Measurements from ENCODE around the gene GPD2. TPM values are rescaled to one million over a fixed set of nuclear protein-coding genes. Genes with fewer than 3 reads are reported as not detected.

Gene GPD2
- polyA plus RNA-seq, 1 donor (not counting 4 experiments of a cell fraction or from before 2014, with no cell fraction given) = 27.6 TPM

- no peaks in the 10 kb centered on the region for H3K27me3 ChIP-seq (ENCODE audit: control insufficient read depth, extremely low read depth, insufficient read depth, low read length)
- no peak overlapping the region for H3K9ac ChIP-seq (ENCODE audit: control insufficient read depth, extremely low read depth, insufficient read depth, low read length)
- peaks cover 18% of the 10 kb centered on the region for H3K79me2 ChIP-seq (ENCODE audit: control insufficient read depth, insufficient read depth, low read length)
- H3K4me2 ChIP-seq (ENCODE audit: control insufficient read depth, extremely low read depth, insufficient read depth, low read depth, low read length) = no peak overlapping the region
- H3K4me1 ChIP-seq (ENCODE audit: control insufficient read depth, extremely low read depth, insufficient read depth, low read length) = peaks cover 11% of the 10 kb centered on the region
- no peak for TF ChIP-seq CTCF (optimal IDR thresholded peaks at IDR 0.05 in 1 of 3, IDR thresholded peaks at IDR 0.05 in 1 of 3, conservative IDR thresholded peaks at IDR 0.05 in 1 of 3; ENCODE audit: extremely low read depth in 1 of 3, insufficient read depth in 2 of 3, low read length in 3 of 3)
- TF ChIP-seq EZH2 (IDR thresholded peaks at IDR 0.05; ENCODE audit: low read length) = no peak
- H2AFZ ChIP-seq (ENCODE audit: control insufficient read depth, low read length) = no peak overlapping the region
- H3K9me3 ChIP-seq (ENCODE audit: control insufficient read depth, low read depth, low read length) = no peaks in the 10 kb centered on the region
- no peak overlapping the region for H3K27ac ChIP-seq (ENCODE audit: control insufficient read depth, insufficient read depth, low read length)
- peaks cover 2% of the 10 kb centered on the region for H3K9me1 ChIP-seq (ENCODE audit: control insufficient read depth, extremely low read depth, insufficient read depth, low read length)
- H3K36me3 ChIP-seq (ENCODE audit: control insufficient read depth in 2 of 2, extremely low read depth in 1 of 2, insufficient read depth in 2 of 2, low read length in 2 of 2) = no peaks in the 10 kb centered on the region
- no peak overlapping the region for H3K4me3 ChIP-seq (ENCODE audit: control insufficient read depth in 2 of 3, extremely low read depth in 1 of 3, insufficient read depth in 2 of 3, low read depth in 1 of 3, low read length in 3 of 3)
- dilution Hi-C loops (cut with MboI; ENCODE audit: extremely low pct_ligation_motif_present, low sequenced_read_pairs) = no loop called here
- no peaks in the 10 kb centered on the region for H4K20me1 ChIP-seq (ENCODE audit: control insufficient read depth, extremely low read depth, insufficient read depth, low read length)
- no peak for FAIRE-seq
- no peak for DNase-seq (ENCODE audit: low read depth, low spot score)
Measured at GRCh38 chr2:156489195-156489594, 53.0 kb downstream of the GPD2 start.

- Histone ChIP-seq H3K4me3 (ENCODE audit: control insufficient read depth in 2 of 3, extremely low read depth in 1 of 3, insufficient read depth in 2 of 3, low read depth in 1 of 3, low read length in 3 of 3) (no peak overlapping the region), H3K4me2 (ENCODE audit: control insufficient read depth, extremely low read depth, insufficient read depth, low read depth, low read length) (no peak overlapping the region), H3K79me2 (ENCODE audit: control insufficient read depth, insufficient read depth, low read length) (peaks cover 20% of the 10 kb centered on the region)
Measured at GRCh38 chr2:156489750-156490465, 53.7 kb downstream of the GPD2 start.

More at GRCh38 chr2:156489750-156490465, 53.7 kb downstream of the GPD2 start:
- no peak overlapping the region for H3K27ac ChIP-seq (ENCODE audit: control insufficient read depth, insufficient read depth, low read length)
- H4K20me1 ChIP-seq (ENCODE audit: control insufficient read depth, extremely low read depth, insufficient read depth, low read length) = no peaks in the 10 kb centered on the region
- H3K9ac ChIP-seq (ENCODE audit: control insufficient read depth, extremely low read depth, insufficient read depth, low read length) = no peak overlapping the region
- H3K27me3 ChIP-seq (ENCODE audit: control insufficient read depth, extremely low read depth, insufficient read depth, low read length) = no peaks in the 10 kb centered on the region
- H3K9me3 ChIP-seq (ENCODE audit: control insufficient read depth, low read depth, low read length) = no peaks in the 10 kb centered on the region
- dilution Hi-C loops (cut with MboI; ENCODE audit: extremely low pct_ligation_motif_present, low sequenced_read_pairs) = no loop called here
- DNase-seq (ENCODE audit: low read depth, low spot score) = no peak
- H3K9me1 ChIP-seq (ENCODE audit: control insufficient read depth, extremely low read depth, insufficient read depth, low read length) = peaks cover 2% of the 10 kb centered on the region
- no peaks in the 10 kb centered on the region for H3K36me3 ChIP-seq (ENCODE audit: control insufficient read depth in 2 of 2, extremely low read depth in 1 of 2, insufficient read depth in 2 of 2, low read length in 2 of 2)
- TF ChIP-seq CTCF (optimal IDR thresholded peaks at IDR 0.05 in 1 of 3, IDR thresholded peaks at IDR 0.05 in 1 of 3, conservative IDR thresholded peaks at IDR 0.05 in 1 of 3; ENCODE audit: extremely low read depth in 1 of 3, insufficient read depth in 2 of 3, low read length in 3 of 3) (no peak), EZH2 (IDR thresholded peaks at IDR 0.05; ENCODE audit: low read length) (no peak)
- FAIRE-seq = peak; percentile 20
- no peak overlapping the region for H2AFZ ChIP-seq (ENCODE audit: control insufficient read depth, low read length)
- peaks cover 11% of the 10 kb centered on the region for H3K4me1 ChIP-seq (ENCODE audit: control insufficient read depth, extremely low read depth, insufficient read depth, low read length)

Measured in keratinocyte (primary cell).